HuH-7.5 (cell line): ENCODE measurements around the gene HYAL1.
A peak's percentile ranks its signal among the peaks of the same experiment; 100 is the strongest.
"Not testable (repeated sequence)": the region's sequence is repeated elsewhere in the genome, so short reads cannot be mapped to it uniquely, and the experiment has no call there.

Experiments
- DNase-seq: peaks from one replicate; pipeline ENCODE4 v3.0.0; 2011; ENCODE audit warnings: low spot score

HYAL1 gene

GRCh38 chr3:50294089-50294488 is 9.3 kb downstream of the HYAL1 start:
- DNase-seq, result no peak

GRCh38 chr3:50293079-50293801 is 10.1 kb downstream of the HYAL1 start:
- DNase-seq, result no peak

- peak; percentile 94 for DNase-seq
Measured at GRCh38 chr3:50292159-50293078, 11.0 kb downstream of the HYAL1 start, which contains the start of gene IFRD2. IFRD2 (minus strand) TSS chr3:50292429; CDS start chr3:50292274, 155 bp downstream.

GRCh38 chr3:50290161-50290641 is 13.2 kb downstream of the HYAL1 start:
- DNase-seq, result no peak

- DNase-seq, result no peak
Measured at GRCh38 chr3:50289130-50289529, 14.2 kb downstream of the HYAL1 start.

- DNase-seq, result no peak
Measured at GRCh38 chr3:50288387-50289007, 14.9 kb downstream of the HYAL1 start.

- DNase-seq, result no peak
Measured at GRCh38 chr3:50287262-50287661, 16.1 kb downstream of the HYAL1 start.

- DNase-seq, result no peak
Measured at GRCh38 chr3:50286322-50287227, 16.8 kb downstream of the HYAL1 start.

GRCh38 chr3:50284121-50284520 is 19.3 kb downstream of the HYAL1 start:
- DNase-seq, result not testable (repeated sequence)

GRCh38 chr3:50279255-50280016 is 23.9 kb downstream of the HYAL1 start:
- DNase-seq, result no peak

- DNase-seq, result no peak
Measured at GRCh38 chr3:50278880-50279224, 24.5 kb downstream of the HYAL1 start, which contains the start of gene LSMEM2. LSMEM2 (plus strand) TSS chr3:50279087; CDS start chr3:50279114, 27 bp downstream.

- no peak for DNase-seq
Measured at GRCh38 chr3:50278123-50278879, 25.1 kb downstream of the HYAL1 start.

- no peak for DNase-seq
Measured at GRCh38 chr3:50276762-50277101, 26.6 kb downstream of the HYAL1 start.

- DNase-seq, result no peak
Measured at GRCh38 chr3:50275996-50276761, 27.2 kb downstream of the HYAL1 start.

GRCh38 chr3:50275141-50275995 is 28.0 kb downstream of the HYAL1 start:
- no peak for DNase-seq

- DNase-seq, result peak; percentile 79
Measured at GRCh38 chr3:50274371-50275104, 28.8 kb downstream of the HYAL1 start.

- DNase-seq, result no peak
Measured at GRCh38 chr3:50273689-50274065, 29.7 kb downstream of the HYAL1 start.
